ENCODE results near the gene ZBTB4.

ZBTB4 gene

GRCh38 chr17:7508145-7508544, 28.7 kb upstream of the ZBTB4 start:
- no peak overlapping the region for H3K27ac ChIP-seq (ENCODE audit: low read depth, low read length)
- no peaks in the 10 kb centered on the region for H3K4me1 ChIP-seq (ENCODE audit: insufficient read depth, low read length)
- no peaks in the 10 kb centered on the region for H3K9me3 ChIP-seq (ENCODE audit: low read length)
- no peaks in the 10 kb centered on the region for H3K27me3 ChIP-seq (ENCODE audit: control insufficient read depth in 1 of 2, insufficient read depth in 2 of 2, low read length in 2 of 2)
- H3K9ac ChIP-seq (ENCODE audit: low read length) = no peak overlapping the region
- H3K36me3 ChIP-seq (ENCODE audit: insufficient read depth, low read length) = peaks cover 70% of the 10 kb centered on the region
- H3K4me3 ChIP-seq (ENCODE audit: low read depth in 1 of 2, low read length in 2 of 2) = no peak overlapping the region

- H3K27me3 ChIP-seq (ENCODE audit: control insufficient read depth in 1 of 2, insufficient read depth in 2 of 2, low read length in 2 of 2) = no peaks in the 10 kb centered on the region
- no peaks in the 10 kb centered on the region for H3K4me1 ChIP-seq (ENCODE audit: insufficient read depth, low read length)
- H3K27ac ChIP-seq (ENCODE audit: low read depth, low read length) = no peak overlapping the region
- no peak overlapping the region for H3K4me3 ChIP-seq (ENCODE audit: low read depth in 1 of 2, low read length in 2 of 2)
- H3K9me3 ChIP-seq (ENCODE audit: low read length) = no peaks in the 10 kb centered on the region
- H3K36me3 ChIP-seq (ENCODE audit: insufficient read depth, low read length) = peaks cover 66% of the 10 kb centered on the region
- H3K9ac ChIP-seq (ENCODE audit: low read length) = no peak overlapping the region
Observed at GRCh38 chr17:7503521-7503920, 24.1 kb upstream of the ZBTB4 start.

GRCh38 chr17:7502987-7503386, 23.6 kb upstream of the ZBTB4 start:
- Histone ChIP-seq H3K4me1 (ENCODE audit: insufficient read depth, low read length) (no peaks in the 10 kb centered on the region), H3K36me3 (ENCODE audit: insufficient read depth, low read length) (peaks cover 72% of the 10 kb centered on the region)

GRCh38 chr17:7502171-7502847, 22.9 kb upstream of the ZBTB4 start:
- peaks cover 77% of the 10 kb centered on the region for H3K36me3 ChIP-seq (ENCODE audit: insufficient read depth, low read length)

More at GRCh38 chr17:7502987-7503386, 23.6 kb upstream of the ZBTB4 start:
- no peak overlapping the region for H3K27ac ChIP-seq (ENCODE audit: low read depth, low read length)
- no peaks in the 10 kb centered on the region for H3K27me3 ChIP-seq (ENCODE audit: control insufficient read depth in 1 of 2, insufficient read depth in 2 of 2, low read length in 2 of 2)
- H3K4me3 ChIP-seq (ENCODE audit: low read depth in 1 of 2, low read length in 2 of 2) = no peak overlapping the region
- H3K9me3 ChIP-seq (ENCODE audit: low read length) = no peaks in the 10 kb centered on the region
- no peak overlapping the region for H3K9ac ChIP-seq (ENCODE audit: low read length)

GRCh38 chr17:7501729-7502128, 22.3 kb upstream of the ZBTB4 start:
- Histone ChIP-seq H3K9ac (ENCODE audit: low read length) (no peak overlapping the region), H3K4me3 (ENCODE audit: low read depth in 1 of 2, low read length in 2 of 2) (no peak overlapping the region), H3K9me3 (ENCODE audit: low read length) (no peaks in the 10 kb centered on the region), H3K27ac (ENCODE audit: low read depth, low read length) (no peak overlapping the region), H3K36me3 (ENCODE audit: insufficient read depth, low read length) (peaks cover 78% of the 10 kb centered on the region), H3K27me3 (ENCODE audit: control insufficient read depth in 1 of 2, insufficient read depth in 2 of 2, low read length in 2 of 2) (no peaks in the 10 kb centered on the region), H3K4me1 (ENCODE audit: insufficient read depth, low read length) (no peaks in the 10 kb centered on the region)

More at GRCh38 chr17:7502171-7502847, 22.9 kb upstream of the ZBTB4 start:
- Histone ChIP-seq H3K27ac (ENCODE audit: low read depth, low read length) (no peak overlapping the region), H3K27me3 (ENCODE audit: control insufficient read depth in 1 of 2, insufficient read depth in 2 of 2, low read length in 2 of 2) (no peaks in the 10 kb centered on the region), H3K4me3 (ENCODE audit: low read depth in 1 of 2, low read length in 2 of 2) (no peak overlapping the region), H3K4me1 (ENCODE audit: insufficient read depth, low read length) (no peaks in the 10 kb centered on the region), H3K9ac (ENCODE audit: low read length) (no peak overlapping the region), H3K9me3 (ENCODE audit: low read length) (no peaks in the 10 kb centered on the region)

GRCh38 chr17:7499161-7499560, 19.7 kb upstream of the ZBTB4 start:
- Histone ChIP-seq H3K27me3 (ENCODE audit: control insufficient read depth in 1 of 2, insufficient read depth in 2 of 2, low read length in 2 of 2) (no peaks in the 10 kb centered on the region), H3K4me3 (ENCODE audit: low read depth in 1 of 2, low read length in 2 of 2) (no peak overlapping the region), H3K27ac (ENCODE audit: low read depth, low read length) (no peak overlapping the region), H3K4me1 (ENCODE audit: insufficient read depth, low read length) (no peaks in the 10 kb centered on the region), H3K9ac (ENCODE audit: low read length) (no peak overlapping the region), H3K9me3 (ENCODE audit: low read length) (no peaks in the 10 kb centered on the region), H3K36me3 (ENCODE audit: insufficient read depth, low read length) (peaks cover 82% of the 10 kb centered on the region)

- no peaks in the 10 kb centered on the region for H3K4me1 ChIP-seq (ENCODE audit: insufficient read depth, low read length)
- H3K4me3 ChIP-seq (ENCODE audit: low read depth in 1 of 2, low read length in 2 of 2) = no peak overlapping the region
- no peaks in the 10 kb centered on the region for H3K9me3 ChIP-seq (ENCODE audit: low read length)
- H3K9ac ChIP-seq (ENCODE audit: low read length) = no peak overlapping the region
- peaks cover 66% of the 10 kb centered on the region for H3K36me3 ChIP-seq (ENCODE audit: insufficient read depth, low read length)
- H3K27me3 ChIP-seq (ENCODE audit: control insufficient read depth in 1 of 2, insufficient read depth in 2 of 2, low read length in 2 of 2) = no peaks in the 10 kb centered on the region
- no peak overlapping the region for H3K27ac ChIP-seq (ENCODE audit: low read depth, low read length)
Observed at GRCh38 chr17:7497636-7498035, 18.2 kb upstream of the ZBTB4 start.

GRCh38 chr17:7497228-7497627, 17.8 kb upstream of the ZBTB4 start:
- Histone ChIP-seq H3K27ac (ENCODE audit: low read depth, low read length) (no peak overlapping the region), H3K4me1 (ENCODE audit: insufficient read depth, low read length) (no peaks in the 10 kb centered on the region), H3K4me3 (ENCODE audit: low read depth in 1 of 2, low read length in 2 of 2) (no peak overlapping the region), H3K9me3 (ENCODE audit: low read length) (no peaks in the 10 kb centered on the region), H3K9ac (ENCODE audit: low read length) (no peak overlapping the region), H3K27me3 (ENCODE audit: control insufficient read depth in 1 of 2, insufficient read depth in 2 of 2, low read length in 2 of 2) (no peaks in the 10 kb centered on the region), H3K36me3 (ENCODE audit: insufficient read depth, low read length) (peaks cover 62% of the 10 kb centered on the region)

- H3K27ac ChIP-seq (ENCODE audit: low read depth, low read length) = no peak overlapping the region
- H3K4me1 ChIP-seq (ENCODE audit: insufficient read depth, low read length) = no peaks in the 10 kb centered on the region
- H3K9ac ChIP-seq (ENCODE audit: low read length) = no peak overlapping the region
- H3K36me3 ChIP-seq (ENCODE audit: insufficient read depth, low read length) = peaks cover 56% of the 10 kb centered on the region
- H3K27me3 ChIP-seq (ENCODE audit: control insufficient read depth in 1 of 2, insufficient read depth in 2 of 2, low read length in 2 of 2) = no peaks in the 10 kb centered on the region
- H3K4me3 ChIP-seq (ENCODE audit: low read depth in 1 of 2, low read length in 2 of 2) = no peak overlapping the region
- H3K9me3 ChIP-seq (ENCODE audit: low read length) = no peaks in the 10 kb centered on the region
Observed at GRCh38 chr17:7496470-7497183, 17.2 kb upstream of the ZBTB4 start.

GRCh38 chr17:7495906-7496434, 16.5 kb upstream of the ZBTB4 start:
- Histone ChIP-seq H3K9me3 (ENCODE audit: low read length) (no peaks in the 10 kb centered on the region), H3K27ac (ENCODE audit: low read depth, low read length) (no peak overlapping the region), H3K4me1 (ENCODE audit: insufficient read depth, low read length) (no peaks in the 10 kb centered on the region), H3K4me3 (ENCODE audit: low read depth in 1 of 2, low read length in 2 of 2) (no peak overlapping the region), H3K9ac (ENCODE audit: low read length) (no peak overlapping the region), H3K27me3 (ENCODE audit: control insufficient read depth in 1 of 2, insufficient read depth in 2 of 2, low read length in 2 of 2) (no peaks in the 10 kb centered on the region), H3K36me3 (ENCODE audit: insufficient read depth, low read length) (peaks cover 50% of the 10 kb centered on the region)

- H3K4me1 ChIP-seq (ENCODE audit: insufficient read depth, low read length) = peaks cover under 1% of the 10 kb centered on the region
- H3K27ac ChIP-seq (ENCODE audit: low read depth, low read length) = no peak overlapping the region
- H3K4me3 ChIP-seq (ENCODE audit: low read depth in 1 of 2, low read length in 2 of 2) = no peak overlapping the region
- no peak overlapping the region for H3K9ac ChIP-seq (ENCODE audit: low read length)
- H3K36me3 ChIP-seq (ENCODE audit: insufficient read depth, low read length) = peaks cover 34% of the 10 kb centered on the region
- no peaks in the 10 kb centered on the region for H3K27me3 ChIP-seq (ENCODE audit: control insufficient read depth in 1 of 2, insufficient read depth in 2 of 2, low read length in 2 of 2)
- no peaks in the 10 kb centered on the region for H3K9me3 ChIP-seq (ENCODE audit: low read length)
Observed at GRCh38 chr17:7493941-7494340, 14.5 kb upstream of the ZBTB4 start.

Data from muscle layer of colon (tissue), 2 donors.